ENCODE measurements around the gene SERTM1. TPM values are rescaled to one million over a fixed set of nuclear protein-coding genes. Genes with fewer than 3 reads are reported as not detected.

SERTM1 gene
- polyA plus RNA-seq, 2 of the 4 experiments (the other 2 are of a cell fraction) = not detected

DNA sequence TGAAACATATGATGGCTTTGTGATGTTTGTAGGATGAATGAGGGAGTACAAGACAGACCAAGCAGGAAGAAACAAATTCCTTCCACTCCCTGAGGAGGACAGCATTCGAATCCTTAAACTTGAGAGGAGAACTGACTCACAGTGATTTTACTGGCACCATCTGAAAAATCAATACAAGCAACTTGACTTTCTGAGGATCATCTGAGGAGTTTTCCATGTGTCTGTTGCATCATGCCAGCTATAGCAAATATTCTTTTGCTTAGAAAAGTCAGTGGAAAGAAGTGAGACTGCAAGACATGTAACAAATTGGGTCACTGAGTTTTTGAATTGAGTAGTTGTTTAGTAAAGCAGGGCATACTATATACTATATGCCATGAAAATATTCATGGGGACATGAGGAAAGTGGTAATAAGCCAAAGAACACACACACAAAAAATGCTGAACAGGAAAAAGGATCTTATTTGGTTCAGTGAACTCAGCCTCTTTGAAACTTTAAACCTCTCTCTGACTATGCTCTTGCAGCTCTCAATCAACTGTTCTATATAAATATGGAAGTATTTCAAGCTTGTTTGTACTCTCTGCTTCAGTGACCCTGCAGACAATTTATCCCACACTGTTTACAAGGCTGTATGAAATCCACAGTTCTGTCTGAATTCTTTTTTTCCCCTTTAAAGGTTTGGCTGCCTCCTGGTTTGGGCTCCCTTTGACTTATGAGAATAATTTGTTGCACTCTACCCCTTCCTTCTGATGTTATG, 35.5 kb downstream of the SERTM1 start:
- CTCF ChIA-PET = no interaction called here
- POLR2A ChIA-PET = no interaction called here
- Histone ChIP-seq H3K4me1 (no peaks in the 10 kb centered on the region), H3K27ac (no peak overlapping the region), H3K4me2 (no peak overlapping the region), H3K4me3 (no peak overlapping the region), H3K9me3 (no peaks in the 10 kb centered on the region)
- no peak for FAIRE-seq
- 11% methylated on average over 1 of the region's 1 CpG for WGBS (ENCODE audit: missing lambda C conversion rate)
- DNase-seq (ENCODE audit: low read depth in 1 of 2, low spot score in 1 of 2) = no peak
- ATAC-seq = no peak
- TF ChIP-seq HOXA7 (CRISPR knock-in tag; IDR thresholded peaks at IDR 0.05) (no peak), EHF (CRISPR knock-in tag; IDR thresholded peaks at IDR 0.05) (no peak)

DNA sequence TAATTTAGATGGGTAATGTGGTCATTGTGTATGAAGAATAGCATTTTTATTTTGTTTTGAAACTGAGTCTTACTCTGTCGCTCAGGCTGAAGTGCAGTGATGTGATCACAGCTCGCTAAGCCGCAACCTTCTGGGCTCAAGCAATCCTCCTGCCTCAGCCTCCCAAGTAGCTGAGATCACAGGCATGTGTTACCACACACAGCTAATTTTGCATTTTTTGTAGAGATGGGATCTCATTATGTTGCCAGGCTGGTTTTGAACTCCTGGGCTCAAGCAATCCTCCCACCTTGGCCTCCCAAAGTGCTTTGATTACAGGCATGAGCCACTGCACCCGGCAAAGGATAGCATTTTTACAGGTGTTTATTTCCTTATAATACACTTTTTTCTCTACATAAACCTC, 36.6 kb downstream of the SERTM1 start:
- no peak for TF ChIP-seq RAD21 (conservative IDR thresholded peaks at IDR 0.05 in 1 of 2, IDR thresholded peaks at IDR 0.05 in 1 of 2)
- ChIA-PET CTCF (interaction anchor here (0.6 kb wide), 1 partner anchor 17 kb away, joined by 3 read pairs; no protein-coding TSS in a partner anchor), POLR2A (no interaction called here)
- Histone ChIP-seq H3K4me1 (no peaks in the 10 kb centered on the region), H3K4me2 (no peak overlapping the region), H3K4me3 (no peak overlapping the region), H3K27ac (no peak overlapping the region), H3K9me3 (no peaks in the 10 kb centered on the region)
- FAIRE-seq (no peak), DNase-seq (ENCODE audit: low read depth in 1 of 2, low spot score in 1 of 2) (no peak), ATAC-seq (no peak)
- WGBS (ENCODE audit: missing lambda C conversion rate) = 36% methylated on average over 4 of the region's 4 CpGs

DNA sequence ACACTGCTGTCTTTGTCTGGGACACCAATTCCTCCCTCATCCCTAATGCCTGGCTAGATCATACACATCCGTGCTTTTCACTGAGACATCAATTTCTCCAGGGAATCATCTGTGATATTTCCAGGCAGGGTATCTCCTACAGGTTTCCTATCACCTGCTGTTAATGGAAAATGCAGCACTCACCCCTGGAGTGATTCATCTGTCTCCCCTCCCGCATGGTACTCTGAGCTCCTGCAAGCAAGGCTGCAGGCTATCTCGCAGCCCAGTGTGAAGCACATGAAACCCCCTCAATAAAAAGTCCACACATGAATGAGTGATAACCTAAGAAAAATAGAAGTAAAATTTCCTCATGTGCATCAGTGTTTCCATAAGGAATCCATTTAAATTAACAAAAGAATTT, 38.5 kb downstream of the SERTM1 start:
- no peak for DNase-seq (ENCODE audit: low read depth in 1 of 2, low spot score in 1 of 2)
- Histone ChIP-seq H3K9me3 (no peaks in the 10 kb centered on the region), H3K4me3 (no peak overlapping the region), H3K4me1 (no peaks in the 10 kb centered on the region), H3K27ac (no peak overlapping the region), H3K4me2 (no peak overlapping the region)
- FAIRE-seq = no peak
- ATAC-seq = no peak
- TF ChIP-seq ZC3H11A (IDR thresholded peaks at IDR 0.05) (no peak), ZNF302 (CRISPR knock-in tag; IDR thresholded peaks at IDR 0.05) (no peak), CBX8 (IDR thresholded peaks at IDR 0.05) (no peak), HOXA7 (CRISPR knock-in tag; IDR thresholded peaks at IDR 0.05) (no peak), RNF2 (IDR thresholded peaks at IDR 0.05; ENCODE audit: borderline replicate concordance, low read depth) (no peak), RCOR1 (IDR thresholded peaks at IDR 0.05; ENCODE audit: low read depth, low read length) (no peak), JUNB (IDR thresholded peaks at IDR 0.05) (no peak), RAD21 (conservative IDR thresholded peaks at IDR 0.05 in 1 of 2, IDR thresholded peaks at IDR 0.05 in 1 of 2) (no peak), NR3C1 (IDR thresholded peaks at IDR 0.05) (no peak)
- TF ChIP-seq, protein P1, sequence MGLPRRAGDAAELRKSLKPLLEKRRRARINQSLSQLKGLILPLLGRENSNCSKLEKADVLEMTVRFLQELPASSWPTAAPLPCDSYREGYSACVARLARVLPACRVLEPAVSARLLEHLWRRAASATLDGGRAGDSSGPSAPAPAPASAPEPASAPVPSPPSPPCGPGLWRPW (IDR thresholded peaks at IDR 0.05) = no peak
- 19% methylated on average over 3 of the region's 3 CpGs for WGBS (ENCODE audit: missing lambda C conversion rate)
- ChIA-PET POLR2A (no interaction called here), CTCF (no interaction called here)

DNA sequence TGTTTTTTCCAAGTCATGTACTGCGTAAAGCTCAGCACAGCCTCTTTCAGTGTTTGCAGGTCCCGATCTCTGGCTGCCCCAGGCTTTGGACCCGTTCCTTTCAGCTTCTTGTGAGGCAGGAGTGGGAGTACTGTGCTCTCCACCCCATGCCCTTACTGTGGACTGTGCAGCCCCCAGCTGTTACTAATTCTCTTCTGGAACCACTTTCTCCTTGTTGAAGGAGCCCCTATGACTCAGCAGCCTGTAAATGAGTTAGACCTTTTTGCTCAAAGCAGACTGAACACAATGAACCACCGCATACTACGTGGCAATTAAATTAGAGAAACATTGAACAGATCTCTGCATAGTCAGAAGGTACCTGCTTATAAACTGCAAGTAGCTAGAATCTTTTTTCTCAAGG, 39.0 kb downstream of the SERTM1 start:
- ChIA-PET POLR2A (no interaction called here), CTCF (no interaction called here)
- WGBS (ENCODE audit: missing lambda C conversion rate) = 54% methylated on average over 5 of the region's 5 CpGs
- no peak overlapping the region for H3K4me2 ChIP-seq
- FAIRE-seq (no peak), ATAC-seq (no peak), DNase-seq (ENCODE audit: low read depth in 1 of 2, low spot score in 1 of 2) (no peak)
- H3K4me3 ChIP-seq = no peak overlapping the region
- no peak for TF ChIP-seq CBX8 (IDR thresholded peaks at IDR 0.05)
- no peak for TF ChIP-seq POLR2A (IDR thresholded peaks at IDR 0.05; ENCODE audit: low read length)
- TF ChIP-seq, protein P2, sequence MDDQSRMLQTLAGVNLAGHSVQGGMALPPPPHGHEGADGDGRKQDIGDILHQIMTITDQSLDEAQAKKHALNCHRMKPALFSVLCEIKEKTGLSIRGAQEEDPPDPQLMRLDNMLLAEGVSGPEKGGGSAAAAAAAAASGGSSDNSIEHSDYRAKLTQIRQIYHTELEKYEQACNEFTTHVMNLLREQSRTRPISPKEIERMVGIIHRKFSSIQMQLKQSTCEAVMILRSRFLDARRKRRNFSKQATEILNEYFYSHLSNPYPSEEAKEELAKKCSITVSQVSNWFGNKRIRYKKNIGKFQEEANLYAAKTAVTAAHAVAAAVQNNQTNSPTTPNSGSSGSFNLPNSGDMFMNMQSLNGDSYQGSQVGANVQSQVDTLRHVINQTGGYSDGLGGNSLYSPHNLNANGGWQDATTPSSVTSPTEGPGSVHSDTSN (IDR thresholded peaks at IDR 0.05) = no peak
- TF ChIP-seq CHD4 (IDR thresholded peaks at IDR 0.05; ENCODE audit: borderline replicate concordance) = no peak
- no peak for TF ChIP-seq ZC3H11A (IDR thresholded peaks at IDR 0.05)
- no peak for TF ChIP-seq JUNB (IDR thresholded peaks at IDR 0.05)
- no peak for TF ChIP-seq TP53 (CRISPR knock-in tag; IDR thresholded peaks at IDR 0.05)
- no peak overlapping the region for H3K27ac ChIP-seq
- H3K4me1 ChIP-seq = no peaks in the 10 kb centered on the region
- no peaks in the 10 kb centered on the region for H3K9me3 ChIP-seq

DNA sequence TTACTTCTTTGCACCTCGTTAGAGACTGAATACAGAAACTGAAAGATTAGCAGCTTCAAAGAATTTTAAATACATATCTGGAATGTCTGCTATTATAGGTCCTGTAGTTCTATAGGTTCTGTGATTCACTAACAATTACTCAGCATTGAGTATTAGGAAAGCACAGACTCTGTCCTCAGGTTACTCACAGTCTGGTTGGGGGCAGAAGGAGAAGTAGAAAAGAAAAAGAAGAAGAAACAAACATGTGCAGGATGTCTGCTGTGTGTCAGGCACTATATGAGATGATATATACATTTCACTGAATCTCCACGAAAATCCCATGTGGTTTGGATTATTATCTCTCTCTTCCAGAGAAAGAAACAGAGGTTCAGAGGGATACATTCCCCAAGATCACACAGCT, 40.1 kb downstream of the SERTM1 start:
- WGBS (ENCODE audit: missing lambda C conversion rate) = 13% methylated on average over 2 of the region's 2 CpGs
- CTCF ChIA-PET = interaction anchor here (1.3 to 1.5 kb wide), 2 partner anchors 9 to 22 kb away, joined by 3 to 5 read pairs; no protein-coding TSS in a partner anchor
- Histone ChIP-seq H3K9me3 (no peaks in the 10 kb centered on the region), H3K4me2 (no peak overlapping the region), H3K4me3 (no peak overlapping the region), H3K4me1 (no peaks in the 10 kb centered on the region), H3K27ac (no peak overlapping the region)
- FAIRE-seq (no peak), DNase-seq (ENCODE audit: low read depth in 1 of 2, low spot score in 1 of 2) (no peak), ATAC-seq (no peak)
- POLR2A ChIA-PET = no interaction called here
- TF ChIP-seq, protein P3, sequence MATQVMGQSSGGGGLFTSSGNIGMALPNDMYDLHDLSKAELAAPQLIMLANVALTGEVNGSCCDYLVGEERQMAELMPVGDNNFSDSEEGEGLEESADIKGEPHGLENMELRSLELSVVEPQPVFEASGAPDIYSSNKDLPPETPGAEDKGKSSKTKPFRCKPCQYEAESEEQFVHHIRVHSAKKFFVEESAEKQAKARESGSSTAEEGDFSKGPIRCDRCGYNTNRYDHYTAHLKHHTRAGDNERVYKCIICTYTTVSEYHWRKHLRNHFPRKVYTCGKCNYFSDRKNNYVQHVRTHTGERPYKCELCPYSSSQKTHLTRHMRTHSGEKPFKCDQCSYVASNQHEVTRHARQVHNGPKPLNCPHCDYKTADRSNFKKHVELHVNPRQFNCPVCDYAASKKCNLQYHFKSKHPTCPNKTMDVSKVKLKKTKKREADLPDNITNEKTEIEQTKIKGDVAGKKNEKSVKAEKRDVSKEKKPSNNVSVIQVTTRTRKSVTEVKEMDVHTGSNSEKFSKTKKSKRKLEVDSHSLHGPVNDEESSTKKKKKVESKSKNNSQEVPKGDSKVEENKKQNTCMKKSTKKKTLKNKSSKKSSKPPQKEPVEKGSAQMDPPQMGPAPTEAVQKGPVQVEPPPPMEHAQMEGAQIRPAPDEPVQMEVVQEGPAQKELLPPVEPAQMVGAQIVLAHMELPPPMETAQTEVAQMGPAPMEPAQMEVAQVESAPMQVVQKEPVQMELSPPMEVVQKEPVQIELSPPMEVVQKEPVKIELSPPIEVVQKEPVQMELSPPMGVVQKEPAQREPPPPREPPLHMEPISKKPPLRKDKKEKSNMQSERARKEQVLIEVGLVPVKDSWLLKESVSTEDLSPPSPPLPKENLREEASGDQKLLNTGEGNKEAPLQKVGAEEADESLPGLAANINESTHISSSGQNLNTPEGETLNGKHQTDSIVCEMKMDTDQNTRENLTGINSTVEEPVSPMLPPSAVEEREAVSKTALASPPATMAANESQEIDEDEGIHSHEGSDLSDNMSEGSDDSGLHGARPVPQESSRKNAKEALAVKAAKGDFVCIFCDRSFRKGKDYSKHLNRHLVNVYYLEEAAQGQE (IDR thresholded peaks at IDR 0.05) = no peak
- TF ChIP-seq RCOR1 (IDR thresholded peaks at IDR 0.05; ENCODE audit: low read depth, low read length) (no peak), MAFK (IDR thresholded peaks at IDR 0.05; ENCODE audit: partially characterized antibody) (no peak)
